OCI-LY3 (cell line): ENCODE measurements around the gene BAD.

Experiments used
- H2AFZ ChIP-seq: fragments of 200-600, 300-600 bp; shearing (Covaris generic); 2 replicates; pipeline ENCODE4 v1.6.0; 2014; ENCODE audit warnings: antibody characterized with exemption, low read depth, low read length
- H3K27ac ChIP-seq: fragments of 200-600, 300-600 bp; sonication (generic); 2 replicates; pipeline ENCODE4 v1.5.1; 2014; ENCODE audit warnings: mild to moderate bottlenecking, low read length, moderate library complexity, mixed read lengths
- H3K27me3 ChIP-seq: fragments of 200-600, 300-600 bp; sonication (generic); 2 replicates; pipeline ENCODE4 v1.6.1; 2014; ENCODE audit warnings: low read depth, low read length, mixed read lengths
- H3K36me3 ChIP-seq: fragments of 200-600, 300-600 bp; sonication (generic); replicated peaks from 2 replicates; pipeline ENCODE3; 2014; ENCODE audit warnings: low read depth, low read length, mixed read lengths
- H3K4me1 ChIP-seq: fragments of 300-600, 200-600 bp; sonication (generic); 2 replicates; pipeline ENCODE4 v1.6.1; 2014; ENCODE audit warnings: low read length, mixed read lengths
- H3K4me2 ChIP-seq: fragments of 200-600, 300-600 bp; sonication (generic); 2 replicates; pipeline ENCODE4 v1.6.1; 2014; ENCODE audit warnings: low read length, mixed read lengths
- H3K4me3 ChIP-seq: fragments of 300-600, 200-600 bp; sonication (generic); 2 replicates; pipeline ENCODE4 v1.5.1; 2014; ENCODE audit warnings: antibody characterized with exemption, mild to moderate bottlenecking, low read length, moderate library complexity
- H3K79me2 ChIP-seq: fragments of 300-600, 200-600 bp; shearing (Covaris generic); 2 replicates; pipeline ENCODE4 v1.6.1; 2014; ENCODE audit warnings: mild to moderate bottlenecking, low read length, mixed read lengths
- H3K9ac ChIP-seq: fragments of 300-600, 200-600 bp; shearing (Covaris generic); 2 replicates; pipeline ENCODE4 v1.6.0; 2014; ENCODE audit warnings: mild to moderate bottlenecking, low read length, moderate library complexity
- H3K9me3 ChIP-seq: fragments of 200-600, 300-600 bp; shearing (Covaris generic); 2 replicates; pipeline ENCODE4 v1.6.1; 2014; ENCODE audit warnings: low read length, mixed read lengths; ENCODE audit not compliant: insufficient read depth
- H4K20me1 ChIP-seq: fragments of 200-600, 300-600 bp; sonication (generic); 2 replicates; pipeline ENCODE4 v1.6.1; 2016; ENCODE audit warnings: low read length, mixed read lengths; ENCODE audit not compliant: insufficient read depth
- EZH2phosphoT487 ChIP-seq: fragments of 200-600 bp; shearing (Covaris generic); IDR thresholded peaks from 2 replicates; pipeline ENCODE4 v1.6.1; 2018; ENCODE audit warnings: antibody characterized with exemption, mixed run types, low read depth
- TF ChIP-seq, protein P1 (sequence below): fragments of 200-600, 300-600 bp; sonication (generic); IDR thresholded peaks from 2 replicates; pipeline ENCODE4 v1.5.1; 2014; ENCODE audit warnings: antibody characterized with exemption, low read length, low read depth

Gene BAD

DNA sequence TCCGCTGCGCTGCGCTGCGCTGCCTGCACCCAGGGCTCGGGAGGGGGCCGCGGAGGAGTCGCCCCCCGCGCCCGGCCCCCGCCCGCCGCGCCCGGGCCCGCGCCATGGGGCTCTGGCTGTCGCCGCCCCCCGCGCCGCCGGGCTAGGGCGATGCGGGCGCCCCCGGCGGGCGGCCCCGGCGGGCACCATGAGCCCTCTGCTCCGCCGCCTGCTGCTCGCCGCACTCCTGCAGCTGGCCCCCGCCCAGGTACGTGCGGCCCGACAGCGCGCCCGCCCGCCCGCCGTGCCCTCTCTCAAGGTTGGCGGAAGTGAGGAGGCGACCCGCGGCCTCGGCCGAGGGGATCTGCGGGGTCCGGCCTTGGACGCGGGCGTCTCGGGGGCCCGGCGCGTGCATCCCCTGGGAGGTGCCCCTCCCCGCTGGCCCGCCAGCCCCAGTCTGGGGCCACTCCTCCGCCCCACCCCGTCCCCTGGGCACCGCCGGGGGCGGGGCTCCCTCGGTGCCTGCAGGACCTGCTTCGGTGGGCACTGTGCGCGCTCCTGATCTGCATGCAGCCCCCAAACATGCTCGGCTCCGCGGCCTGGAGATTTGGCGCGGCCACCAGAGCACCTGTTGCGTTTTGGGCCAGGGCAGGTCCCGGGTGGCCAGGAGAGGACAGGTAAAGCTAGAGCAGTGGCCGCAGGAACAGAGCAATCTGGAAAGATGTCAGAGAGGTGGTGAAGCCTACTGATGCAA is 49.7 kb downstream of the BAD start:
- peaks cover 47% of the 10 kb centered on the region for H3K4me1 ChIP-seq
- peak overlapping the region; percentile 94 for H3K4me3 ChIP-seq
- H3K79me2 ChIP-seq = peaks cover 13% of the 10 kb centered on the region
- TF ChIP-seq, protein P1, sequence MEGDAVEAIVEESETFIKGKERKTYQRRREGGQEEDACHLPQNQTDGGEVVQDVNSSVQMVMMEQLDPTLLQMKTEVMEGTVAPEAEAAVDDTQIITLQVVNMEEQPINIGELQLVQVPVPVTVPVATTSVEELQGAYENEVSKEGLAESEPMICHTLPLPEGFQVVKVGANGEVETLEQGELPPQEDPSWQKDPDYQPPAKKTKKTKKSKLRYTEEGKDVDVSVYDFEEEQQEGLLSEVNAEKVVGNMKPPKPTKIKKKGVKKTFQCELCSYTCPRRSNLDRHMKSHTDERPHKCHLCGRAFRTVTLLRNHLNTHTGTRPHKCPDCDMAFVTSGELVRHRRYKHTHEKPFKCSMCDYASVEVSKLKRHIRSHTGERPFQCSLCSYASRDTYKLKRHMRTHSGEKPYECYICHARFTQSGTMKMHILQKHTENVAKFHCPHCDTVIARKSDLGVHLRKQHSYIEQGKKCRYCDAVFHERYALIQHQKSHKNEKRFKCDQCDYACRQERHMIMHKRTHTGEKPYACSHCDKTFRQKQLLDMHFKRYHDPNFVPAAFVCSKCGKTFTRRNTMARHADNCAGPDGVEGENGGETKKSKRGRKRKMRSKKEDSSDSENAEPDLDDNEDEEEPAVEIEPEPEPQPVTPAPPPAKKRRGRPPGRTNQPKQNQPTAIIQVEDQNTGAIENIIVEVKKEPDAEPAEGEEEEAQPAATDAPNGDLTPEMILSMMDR = no peak
- TF ChIP-seq EZH2phosphoT487 = no peak
- peak overlapping the region; percentile 35 for H3K27ac ChIP-seq
- peak overlapping the region; percentile 81 for H3K9ac ChIP-seq
- H2AFZ ChIP-seq = no peak overlapping the region
- H3K36me3 ChIP-seq = peaks cover 30% of the 10 kb centered on the region
- no peaks in the 10 kb centered on the region for H3K9me3 ChIP-seq
- no peaks in the 10 kb centered on the region for H3K27me3 ChIP-seq
- H3K4me2 ChIP-seq = peak overlapping the region; percentile 99
- peaks cover 9% of the 10 kb centered on the region; the same call in 1 of the 2 replicates for H4K20me1 ChIP-seq

DNA sequence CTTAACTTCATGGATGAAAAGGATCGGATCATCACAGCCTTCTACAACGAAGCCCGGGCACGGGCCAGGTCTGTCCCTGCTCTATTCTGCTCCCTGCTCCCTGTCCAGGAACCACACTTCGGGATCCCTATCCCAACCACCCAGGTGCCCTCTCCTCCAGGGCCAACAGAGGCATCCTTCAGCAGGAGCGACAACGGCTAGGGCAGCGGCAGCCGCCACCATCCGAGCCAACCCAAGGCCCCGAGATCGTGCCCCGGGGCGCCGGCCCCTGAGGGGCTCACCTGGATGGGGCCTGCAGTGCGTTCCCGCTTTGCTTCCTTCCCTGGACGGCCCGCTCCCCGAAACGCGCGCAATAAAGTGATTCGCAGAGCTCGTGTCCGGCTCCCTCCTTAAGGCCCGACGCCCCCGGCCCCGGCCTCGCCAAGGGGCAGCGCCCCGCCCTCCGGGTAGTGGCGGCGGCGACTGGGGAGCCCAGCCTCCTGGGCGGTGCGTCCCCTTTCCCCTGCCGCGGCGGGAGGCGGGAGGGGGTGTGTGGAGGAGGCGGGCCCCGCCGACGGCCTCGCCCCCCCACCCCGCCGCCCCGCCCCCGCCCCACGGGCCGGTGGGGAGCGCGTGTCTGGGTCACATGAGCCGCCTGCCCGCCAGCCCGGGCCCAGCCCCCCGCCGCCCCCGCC is 50.4 kb downstream of the BAD start, which contains the start of gene VEGFB:
Gene VEGFB (plus strand): TSS at position 672 of the 674 bp plus-strand sequence. CDS start 250 bp downstream, outside the sequence.
- Histone ChIP-seq H3K9me3 (no peaks in the 10 kb centered on the region), H3K4me1 (peaks cover 43% of the 10 kb centered on the region), H3K27ac (peak within 1 kb of the TSS; percentile 35), H3K4me3 (peak within 1 kb of the TSS; percentile 94), H4K20me1 (peaks cover 9% of the 10 kb centered on the region; the same call in 1 of the 2 replicates), H3K79me2 (peaks cover 13% of the 10 kb centered on the region), H3K9ac (peak within 1 kb of the TSS; percentile 81), H3K27me3 (no peaks in the 10 kb centered on the region), H2AFZ (no peak within 1 kb of the TSS), H3K36me3 (peaks cover 28% of the 10 kb centered on the region), H3K4me2 (peak within 1 kb of the TSS; percentile 99)
- no peak for TF ChIP-seq EZH2phosphoT487
- TF ChIP-seq, protein P1 = no peak

- peaks cover 9% of the 10 kb centered on the region; the same call in 1 of the 2 replicates for H4K20me1 ChIP-seq
- no peak overlapping the region for H3K27ac ChIP-seq
- TF ChIP-seq, protein P1 = no peak
- no peak for TF ChIP-seq EZH2phosphoT487
- H3K4me2 ChIP-seq = no peak overlapping the region
- peaks cover 32% of the 10 kb centered on the region for H3K4me1 ChIP-seq
- H3K27me3 ChIP-seq = no peaks in the 10 kb centered on the region
- H3K9ac ChIP-seq = no peak overlapping the region
- peaks cover 13% of the 10 kb centered on the region for H3K79me2 ChIP-seq
- no peak overlapping the region for H3K4me3 ChIP-seq
- H3K9me3 ChIP-seq = no peaks in the 10 kb centered on the region
- no peak overlapping the region for H2AFZ ChIP-seq
- H3K36me3 ChIP-seq = peaks cover 17% of the 10 kb centered on the region
Observed at GRCh38 chr11:64232967-64233315, 51.5 kb downstream of the BAD start.

GRCh38 chr11:64232182-64232966 is 52.1 kb downstream of the BAD start:
- TF ChIP-seq, protein P1 = no peak
- TF ChIP-seq EZH2phosphoT487 = no peak
- Histone ChIP-seq H3K4me2 (no peak overlapping the region), H3K79me2 (peaks cover 15% of the 10 kb centered on the region), H2AFZ (no peak overlapping the region), H3K4me1 (peaks cover 30% of the 10 kb centered on the region), H3K27me3 (no peaks in the 10 kb centered on the region), H4K20me1 (peaks cover 9% of the 10 kb centered on the region; the same call in 1 of the 2 replicates), H3K9me3 (no peaks in the 10 kb centered on the region), H3K27ac (no peak overlapping the region), H3K36me3 (peaks cover 11% of the 10 kb centered on the region), H3K4me3 (no peak overlapping the region), H3K9ac (no peak overlapping the region)
